Thoracic aorta (tissue), 2 donors: ENCODE data around the gene NKX6-2. TPM values are rescaled to one million over a fixed set of nuclear protein-coding genes. Genes with fewer than 3 reads are reported as not detected.
"Not testable (repeated sequence)": the region's sequence is repeated elsewhere in the genome, so short reads cannot be mapped to it uniquely, and the experiment has no call there.

ENCODE experiments used
- ATAC-seq: fragments of 150-250 bp; one replicate; pipeline ENCODE4 v1.8.0; 2017; ENCODE audit warnings: low read depth; ENCODE audit not compliant: insufficient number of reproducible peaks, low FRiP score
- DNase-seq: peaks from one replicate; pipeline ENCODE4 v3.0.0-alpha.2; 2020; ENCODE audit warnings: low spot score
- H3K27ac ChIP-seq, 2 donors: fragments of 200-600 bp; sonication (generic); 1 replicate in 1 of 2; 2 replicates in 1 of 2; pipeline ENCODE4 v1.5.1; 2016; ENCODE audit warnings: mild to moderate bottlenecking in 2 of 2, moderate library complexity in 2 of 2
- H3K27me3 ChIP-seq: fragments of 200-600 bp; sonication (generic); replicated peaks from 2 replicates; pipeline ENCODE4 v1.6.0; 2016; ENCODE audit warnings: mild to moderate bottlenecking; ENCODE audit not compliant: insufficient read depth
- H3K36me3 ChIP-seq: fragments of 200-600 bp; sonication (generic); one replicate; pipeline ENCODE4 v1.5.1; 2016
- H3K4me1 ChIP-seq, 2 donors: fragments of 200-600 bp; sonication (generic); 1 replicate in 1 of 2; 2 replicates in 1 of 2; pipeline versions ENCODE4 v1.5.1 to v1.6.0; 2016; ENCODE audit warnings: low read depth in 2 of 2, mild to moderate bottlenecking in 1 of 2; ENCODE audit not compliant: control insufficient read depth in 1 of 2
- H3K4me3 ChIP-seq: fragments of 200-600 bp; sonication (generic); 2 replicates; pipeline ENCODE4 v1.5.1; 2016; ENCODE audit warnings: mild to moderate bottlenecking
- H3K9me3 ChIP-seq: fragments of 200-600 bp; sonication (generic); 2 replicates; pipeline ENCODE4 v1.5.1; 2016
- total RNA-seq, 2 donors: library from RNA; depleted of rRNA; stranded (reverse); fragments of >200 nt; gene quantifications; one replicate each; pipeline versions ENCODE4 v1.1.0 to v1.2.3, GENCODE V29; 2016
- TF ChIP-seq, protein P1 (sequence below): fragments of 200-600 bp; sonication (generic); IDR thresholded peaks from one replicate; pipeline ENCODE4 v1.5.1; 2019; ENCODE audit warnings: antibody characterized with exemption

The NKX6-2 gene
- total RNA-seq, 2 donors from 2014 or later = 19.8 TPM; not detected in 1

DNA sequence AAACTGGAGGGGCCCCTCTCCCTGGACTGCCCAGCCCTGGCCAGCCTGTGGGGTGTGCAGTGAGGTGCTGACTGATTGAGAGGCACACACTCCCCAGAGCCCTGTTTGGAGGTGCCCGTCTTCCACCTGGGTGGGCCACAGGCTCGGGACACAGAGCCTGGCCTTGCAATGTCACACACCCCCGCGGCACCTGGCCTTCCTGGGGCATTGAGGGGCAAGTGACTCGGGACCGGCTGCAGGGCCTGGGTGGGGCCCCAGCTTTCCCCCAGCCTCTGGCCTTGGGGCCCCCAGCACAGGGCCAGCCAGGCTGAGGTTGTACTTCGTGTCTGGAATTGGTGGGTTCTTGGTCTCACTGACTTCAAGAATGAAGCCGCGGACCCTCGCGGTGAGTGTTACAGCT, 13.9 kb upstream of the NKX6-2 start:
- Histone ChIP-seq H3K9me3 (peaks cover 4% of the 10 kb centered on the region), H3K4me3 (no peak overlapping the region), H3K27me3 (no peaks in the 10 kb centered on the region), H3K36me3 (no peaks in the 10 kb centered on the region), H3K4me1 (no peaks in the 10 kb centered on the region), H3K27ac (no peak overlapping the region)
- DNase-seq = no peak
- TF ChIP-seq, protein P1, sequence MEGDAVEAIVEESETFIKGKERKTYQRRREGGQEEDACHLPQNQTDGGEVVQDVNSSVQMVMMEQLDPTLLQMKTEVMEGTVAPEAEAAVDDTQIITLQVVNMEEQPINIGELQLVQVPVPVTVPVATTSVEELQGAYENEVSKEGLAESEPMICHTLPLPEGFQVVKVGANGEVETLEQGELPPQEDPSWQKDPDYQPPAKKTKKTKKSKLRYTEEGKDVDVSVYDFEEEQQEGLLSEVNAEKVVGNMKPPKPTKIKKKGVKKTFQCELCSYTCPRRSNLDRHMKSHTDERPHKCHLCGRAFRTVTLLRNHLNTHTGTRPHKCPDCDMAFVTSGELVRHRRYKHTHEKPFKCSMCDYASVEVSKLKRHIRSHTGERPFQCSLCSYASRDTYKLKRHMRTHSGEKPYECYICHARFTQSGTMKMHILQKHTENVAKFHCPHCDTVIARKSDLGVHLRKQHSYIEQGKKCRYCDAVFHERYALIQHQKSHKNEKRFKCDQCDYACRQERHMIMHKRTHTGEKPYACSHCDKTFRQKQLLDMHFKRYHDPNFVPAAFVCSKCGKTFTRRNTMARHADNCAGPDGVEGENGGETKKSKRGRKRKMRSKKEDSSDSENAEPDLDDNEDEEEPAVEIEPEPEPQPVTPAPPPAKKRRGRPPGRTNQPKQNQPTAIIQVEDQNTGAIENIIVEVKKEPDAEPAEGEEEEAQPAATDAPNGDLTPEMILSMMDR = no peak
- no peak for ATAC-seq

DNA sequence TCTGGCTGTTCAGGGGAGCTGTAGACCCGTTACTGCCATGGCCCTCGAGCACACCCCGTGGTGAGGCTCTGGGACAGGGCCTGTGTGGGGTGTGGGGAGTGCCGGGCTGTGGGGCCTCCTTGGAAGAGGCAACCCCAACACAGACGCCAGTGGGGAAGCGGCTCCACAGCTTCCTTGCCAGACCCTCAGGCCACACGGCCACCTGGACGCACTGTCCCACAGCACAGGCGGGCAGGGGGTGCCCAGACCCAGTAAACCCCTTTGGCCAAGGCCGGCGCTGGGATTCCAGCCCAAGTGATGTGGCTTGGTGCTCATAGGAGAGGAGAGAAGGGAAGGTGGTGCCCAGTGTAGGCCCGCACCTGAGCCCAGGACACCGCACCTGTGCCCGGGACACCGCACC, 12.9 kb upstream of the NKX6-2 start:
- DNase-seq (no peak), ATAC-seq (no peak)
- Histone ChIP-seq H3K27me3 (no peaks in the 10 kb centered on the region), H3K4me3 (no peak overlapping the region), H3K9me3 (peaks cover 4% of the 10 kb centered on the region), H3K4me1 (no peaks in the 10 kb centered on the region), H3K36me3 (no peaks in the 10 kb centered on the region), H3K27ac (no peak overlapping the region)
- TF ChIP-seq, protein P1 = no peak

- H3K27ac ChIP-seq = no peak overlapping the region
- ATAC-seq = no peak
- H3K9me3 ChIP-seq = peaks cover 4% of the 10 kb centered on the region
Measured at GRCh38 chr10:132798403-132798802, 12.5 kb upstream of the NKX6-2 start.

GRCh38 chr10:132797986-132798385, 12.0 kb upstream of the NKX6-2 start:
- H3K27me3 ChIP-seq, H3K9me3 ChIP-seq, H3K36me3 ChIP-seq, ATAC-seq, DNase-seq, H3K4me3 ChIP-seq, H3K27ac ChIP-seq, H3K4me1 ChIP-seq: not testable (repeated sequence)

More at GRCh38 chr10:132798403-132798802, 12.5 kb upstream of the NKX6-2 start:
- Histone ChIP-seq H3K27me3 (no peaks in the 10 kb centered on the region), H3K4me3 (no peak overlapping the region), H3K4me1 (no peaks in the 10 kb centered on the region), H3K36me3 (no peaks in the 10 kb centered on the region)
- no peak for DNase-seq
- TF ChIP-seq, protein P1 = no peak

DNA sequence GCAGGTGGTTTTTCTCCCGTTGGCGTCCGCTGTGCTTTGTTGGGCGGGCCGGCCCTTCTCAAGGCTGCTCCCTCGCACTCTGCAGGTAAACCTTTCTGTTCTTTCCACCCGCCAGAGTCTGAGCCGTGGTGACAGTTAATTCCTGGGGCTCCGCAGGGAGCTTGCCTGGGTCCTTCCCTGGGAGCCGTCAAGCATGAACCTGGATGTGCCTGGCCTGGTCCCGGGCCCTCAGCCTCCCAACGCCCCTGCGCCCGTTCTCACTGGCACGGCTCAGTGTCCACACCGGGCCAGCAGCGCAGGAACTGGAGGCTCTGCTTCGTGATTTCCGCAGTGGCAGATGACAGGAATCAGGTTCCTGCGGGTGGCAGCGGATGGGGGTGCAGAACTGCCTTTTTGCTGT, 10.9 kb upstream of the NKX6-2 start:
- no peak for ATAC-seq

More for the DNA sequence above, 10.9 kb upstream of the NKX6-2 start:
- no peaks in the 10 kb centered on the region for H3K27me3 ChIP-seq
- TF ChIP-seq, protein P1 = no peak
- H3K4me3 ChIP-seq = no peak overlapping the region
- peaks cover 2% of the 10 kb centered on the region for H3K9me3 ChIP-seq
- no peaks in the 10 kb centered on the region for H3K36me3 ChIP-seq
- H3K27ac ChIP-seq = no peak overlapping the region
- DNase-seq = no peak
- no peaks in the 10 kb centered on the region for H3K4me1 ChIP-seq
